ENCODE results near the gene ZNF48.

The ZNF48 gene

DNA sequence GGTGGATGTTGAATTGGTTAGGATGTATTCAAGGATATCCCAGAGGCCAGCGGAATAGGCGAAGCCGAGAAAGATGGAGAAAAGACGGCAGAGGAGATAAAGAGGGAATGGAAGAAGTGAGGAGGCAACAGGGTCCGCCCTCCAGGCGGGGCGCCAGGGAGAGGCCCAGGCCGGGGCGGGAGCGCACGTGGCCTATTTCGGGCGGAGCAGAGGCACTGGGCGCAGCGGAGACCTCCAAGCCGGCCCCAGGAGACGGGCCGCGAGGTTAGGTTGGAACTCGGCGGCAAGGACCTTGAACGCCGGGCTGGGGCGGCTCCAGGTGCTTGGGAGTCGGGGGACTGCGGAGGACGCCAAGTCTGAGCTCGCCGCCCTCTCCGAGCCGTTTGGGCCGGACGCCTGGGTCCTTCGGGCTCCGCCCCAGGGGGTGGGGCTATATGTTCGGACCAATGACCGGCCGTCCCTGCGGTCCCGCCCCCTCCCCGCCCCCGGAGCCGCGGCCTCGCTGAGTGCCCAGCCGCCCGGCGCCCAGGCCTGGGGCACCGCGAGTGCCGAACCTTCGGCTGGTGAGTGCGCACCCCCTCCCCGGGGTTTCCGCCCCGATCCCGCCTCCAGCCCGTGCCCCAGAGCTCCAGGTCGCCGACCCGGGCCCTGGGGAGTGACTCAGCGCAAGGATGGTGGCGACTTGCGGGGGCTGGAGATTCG, 12.0 kb downstream of the ZNF48 start, which contains the start of gene ZNF771:
ZNF771 (plus strand) TSS at position 505 of the 702 bp plus-strand sequence. CDS start 448 bp downstream, outside the sequence.
- DNase-seq (ENCODE audit: low read depth in 2 of 2) = peak; percentile 73 to 74

- DNase-seq (ENCODE audit: low read depth in 2 of 2) = no peak
Measured at GRCh38 chr16:30407804-30408534, 12.7 kb downstream of the ZNF48 start.

DNA sequence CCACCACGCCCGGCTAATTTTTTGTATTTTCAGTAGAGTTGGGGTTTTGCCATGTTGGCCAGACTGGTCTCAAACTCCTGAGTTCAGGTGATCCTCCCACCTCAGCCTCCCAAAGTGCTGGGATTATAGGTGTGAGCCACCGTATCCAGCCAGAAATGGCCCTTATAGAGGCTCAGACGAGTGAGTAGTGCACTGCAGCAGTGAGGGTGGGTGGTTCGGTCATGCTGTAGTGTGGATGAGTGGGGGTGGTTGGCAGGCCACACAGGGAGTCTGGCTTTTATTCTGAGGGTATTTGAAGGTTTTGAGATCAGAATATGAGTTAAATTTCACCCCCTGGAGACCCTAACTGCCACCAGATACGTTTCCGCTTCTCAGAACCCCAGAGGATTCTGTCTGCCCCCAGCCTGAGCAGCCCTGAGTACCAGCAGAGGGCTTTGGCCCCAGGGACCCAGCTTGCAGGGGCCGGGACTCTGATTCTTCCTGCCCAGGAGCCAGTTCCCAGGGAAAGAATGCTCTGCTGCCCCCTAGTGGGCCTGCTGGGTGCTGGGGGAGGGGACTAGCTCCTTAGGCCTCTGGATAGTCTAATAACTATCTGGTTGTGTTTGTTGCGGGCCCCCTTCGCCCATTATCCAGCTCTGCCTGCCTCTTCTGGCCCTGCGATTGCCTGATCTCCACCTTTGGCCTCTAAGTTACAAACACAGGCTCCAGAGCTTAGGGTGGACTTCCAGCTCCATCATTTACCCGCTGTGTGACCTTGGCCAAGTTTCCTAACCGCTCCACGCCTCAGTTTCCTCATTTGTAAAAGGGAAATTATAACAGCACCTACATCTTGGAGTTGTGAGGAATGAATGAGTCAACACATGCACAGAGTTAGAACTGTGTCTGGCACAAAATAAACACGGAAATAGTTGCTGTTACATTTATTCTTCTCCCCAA, 14.2 kb downstream of the ZNF48 start:
- DNase-seq (ENCODE audit: low read depth in 2 of 2) = peak; percentile 62 to 69

- no peak for DNase-seq (ENCODE audit: low read depth in 2 of 2)
Measured at GRCh38 chr16:30413112-30413806, 18.0 kb downstream of the ZNF48 start.

DNA sequence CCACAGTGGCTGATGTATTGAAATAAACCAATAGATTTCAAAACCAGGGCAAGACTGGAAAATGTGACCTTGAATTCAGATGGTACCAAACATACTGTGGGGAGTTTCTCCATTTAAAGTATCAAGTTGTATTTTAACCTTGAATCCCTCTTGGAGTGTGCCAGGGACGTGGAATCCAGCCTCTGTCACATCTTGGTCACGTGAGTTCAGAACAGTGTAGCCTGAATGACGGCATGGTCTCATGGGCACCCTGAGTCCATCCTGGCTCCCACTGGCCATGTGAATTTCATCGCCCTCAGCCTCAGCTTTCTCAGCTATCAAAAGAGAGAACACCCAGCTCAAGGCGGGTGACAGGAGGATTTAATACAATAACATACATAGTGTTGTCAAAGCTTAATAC, 18.9 kb downstream of the ZNF48 start:
- DNase-seq (ENCODE audit: low read depth in 2 of 2) = no peak

GRCh38 chr16:30416047-30416603, 20.9 kb downstream of the ZNF48 start:
- DNase-seq (ENCODE audit: low read depth in 2 of 2) = no peak

- DNase-seq (ENCODE audit: low read depth in 2 of 2) = no peak
Measured at GRCh38 chr16:30416624-30417528, 21.7 kb downstream of the ZNF48 start.

GRCh38 chr16:30417529-30418349, 22.5 kb downstream of the ZNF48 start:
- peak; percentile 74 to 78 for DNase-seq (ENCODE audit: low read depth in 2 of 2)

- no peak for DNase-seq (ENCODE audit: low read depth in 2 of 2)
Measured at GRCh38 chr16:30418350-30419181, 23.3 kb downstream of the ZNF48 start.

GRCh38 chr16:30421010-30421409, 25.8 kb downstream of the ZNF48 start:
- DNase-seq (ENCODE audit: low read depth in 2 of 2) = no peak

- DNase-seq (ENCODE audit: low read depth in 2 of 2) = no peak
Measured at GRCh38 chr16:30428055-30428454, 32.8 kb downstream of the ZNF48 start.

GRCh38 chr16:30429418-30429677, 34.1 kb downstream of the ZNF48 start:
- DNase-seq (ENCODE audit: low read depth in 2 of 2) = no peak

GRCh38 chr16:30429678-30430427, 34.6 kb downstream of the ZNF48 start, which contains the start of gene DCTPP1:
TSS of gene DCTPP1 (minus strand) at chr16:30430030. CDS start at chr16:30429980, 50 bp downstream.
- DNase-seq (ENCODE audit: low read depth in 2 of 2) = peak; percentile 96 to 97

DNA sequence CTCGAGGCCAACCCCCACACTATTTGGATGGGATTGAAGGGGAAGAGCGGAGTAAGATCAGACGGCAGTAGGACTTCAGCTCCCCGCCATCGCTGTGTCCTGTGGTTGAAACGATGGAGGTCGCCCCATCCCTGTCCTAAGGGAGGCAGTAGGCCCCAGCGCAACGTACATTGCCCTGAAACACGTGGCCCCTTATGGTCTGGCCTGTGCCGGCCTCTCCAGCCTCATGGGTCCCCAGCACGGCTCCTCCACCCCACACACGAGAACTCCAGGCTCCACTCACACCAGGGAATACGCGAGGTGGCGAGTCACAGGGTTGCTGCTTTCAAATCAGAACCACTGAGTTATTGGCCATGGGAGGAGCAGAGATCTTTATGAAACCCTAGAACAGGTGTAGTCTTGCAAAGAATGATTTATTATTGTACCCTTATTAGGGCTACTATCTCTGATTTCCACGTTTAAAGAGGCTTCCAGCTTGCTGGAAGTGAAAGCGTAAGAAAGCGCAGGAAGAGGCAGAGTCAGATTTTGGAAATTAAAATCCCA, 35.3 kb downstream of the ZNF48 start:
- no peak for DNase-seq (ENCODE audit: low read depth in 2 of 2)

- DNase-seq (ENCODE audit: low read depth in 2 of 2) = no peak
Measured at GRCh38 chr16:30434852-30435251, 39.6 kb downstream of the ZNF48 start.

- no peak for DNase-seq (ENCODE audit: low read depth in 2 of 2)
Measured at GRCh38 chr16:30437511-30438046, 42.4 kb downstream of the ZNF48 start.

GRCh38 chr16:30438835-30439234, 43.6 kb downstream of the ZNF48 start:
- no peak for DNase-seq (ENCODE audit: low read depth in 2 of 2)

All from fibroblast of skin of left quadriceps (primary cell).